Measurements from ENCODE around the gene REPS1. TPM values are rescaled to one million over a fixed set of nuclear protein-coding genes. Genes with fewer than 3 reads are reported as not detected.

The REPS1 gene
- total RNA-seq, 1 donor, result 34.9 TPM

- H3K4me3 ChIP-seq (ENCODE audit: low read depth, low read length), result no peak overlapping the region
- DNase-seq (ENCODE audit: low read depth), result no peak
- TF ChIP-seq CTCF (IDR thresholded peaks at IDR 0.05; ENCODE audit: insufficient read depth, low read length), result no peak
These were observed 24.0 kb downstream of the REPS1 start for GRCh38 chr6:138964012-138964411.

GRCh38 chr6:138963531-138963930, 24.5 kb downstream of the REPS1 start:
- no peak for TF ChIP-seq CTCF (IDR thresholded peaks at IDR 0.05; ENCODE audit: insufficient read depth, low read length)
- H3K4me3 ChIP-seq (ENCODE audit: low read depth, low read length), result no peak overlapping the region
- no peak for DNase-seq (ENCODE audit: low read depth)

- no peak for DNase-seq (ENCODE audit: low read depth)
- TF ChIP-seq CTCF (IDR thresholded peaks at IDR 0.05; ENCODE audit: insufficient read depth, low read length), result no peak
- no peak overlapping the region for H3K4me3 ChIP-seq (ENCODE audit: low read depth, low read length)
These were observed 24.9 kb downstream of the REPS1 start for GRCh38 chr6:138963119-138963518.

- no peak for DNase-seq (ENCODE audit: low read depth)
These were observed 28.5 kb downstream of the REPS1 start for GRCh38 chr6:138959521-138959920.

DNA sequence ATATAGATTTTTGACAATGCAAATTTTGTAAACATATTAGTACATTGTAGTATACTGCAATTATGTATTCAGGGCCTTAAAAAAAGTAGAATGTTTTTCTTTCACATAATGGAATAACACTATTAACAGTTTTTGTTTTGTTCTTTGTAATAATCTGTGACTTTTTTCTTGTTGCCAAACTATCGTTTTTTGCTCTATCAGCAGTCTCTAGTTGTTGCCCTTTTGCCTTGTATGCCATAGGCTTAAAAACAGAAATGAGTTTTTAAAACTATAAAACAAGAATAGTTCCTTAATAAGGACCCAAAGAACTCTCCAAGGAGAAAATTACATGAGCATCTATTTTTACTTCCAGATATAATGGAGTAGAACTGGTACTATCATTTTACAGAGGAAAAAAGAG, 29.5 kb downstream of the REPS1 start:
- H3K4me3 ChIP-seq (ENCODE audit: low read depth, low read length), result no peak overlapping the region
- no peak for DNase-seq (ENCODE audit: low read depth)
- TF ChIP-seq CTCF (IDR thresholded peaks at IDR 0.05; ENCODE audit: insufficient read depth, low read length), result no peak

More at GRCh38 chr6:138959521-138959920, 28.5 kb downstream of the REPS1 start:
- no peak for TF ChIP-seq CTCF (IDR thresholded peaks at IDR 0.05; ENCODE audit: insufficient read depth, low read length)
- H3K4me3 ChIP-seq (ENCODE audit: low read depth, low read length), result no peak overlapping the region

DNA sequence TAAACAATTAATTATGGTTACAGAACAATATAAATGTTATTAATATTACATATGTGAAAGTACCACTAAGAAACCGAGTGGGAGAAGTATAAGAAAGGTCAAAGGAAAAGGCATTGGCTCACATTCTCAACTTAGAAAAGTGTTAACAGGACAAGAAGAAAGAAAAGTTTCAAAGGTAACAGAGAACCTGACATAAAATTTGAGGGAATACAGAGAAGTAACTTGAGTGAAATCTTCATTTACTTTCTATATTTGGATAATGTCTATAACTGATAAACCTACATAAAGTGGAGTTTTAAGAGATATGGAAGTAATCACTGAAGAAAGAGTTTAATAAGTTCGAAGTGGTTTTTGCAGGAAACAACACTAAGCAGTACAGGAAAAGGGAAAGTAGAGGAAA, 30.1 kb downstream of the REPS1 start:
- H3K4me3 ChIP-seq (ENCODE audit: low read depth, low read length), result no peak overlapping the region
- DNase-seq (ENCODE audit: low read depth), result no peak
- no peak for TF ChIP-seq CTCF (IDR thresholded peaks at IDR 0.05; ENCODE audit: insufficient read depth, low read length)

GRCh38 chr6:138957484-138957883, 30.6 kb downstream of the REPS1 start:
- no peak overlapping the region for H3K4me3 ChIP-seq (ENCODE audit: low read depth, low read length)
- no peak for TF ChIP-seq CTCF (IDR thresholded peaks at IDR 0.05; ENCODE audit: insufficient read depth, low read length)
- DNase-seq (ENCODE audit: low read depth), result peak; percentile 80

All from fibroblast of the aortic adventitia (primary cell).